Keratinocyte (primary cell): ENCODE measurements around the gene D2HGDH. TPM values are rescaled to one million over a fixed set of nuclear protein-coding genes. Genes with fewer than 3 reads are reported as not detected.

Experiments
- DNase-seq: peaks from one replicate; pipeline ENCODE4 v3.0.0-alpha.2; 2011; ENCODE audit warnings: low read depth, missing footprints, low spot score
- FAIRE-seq: peaks from 2 replicates; lab custom pipeline; 2011; peaks lifted over from hg19 to GRCh38; lab: Jason Lieb, UNC
- H2AFZ ChIP-seq: 2 replicates; pipeline ENCODE4 v1.6.0; 2012; ENCODE audit warnings: low read length, control low read depth, inconsistent platforms; ENCODE audit not compliant: control insufficient read depth
- H3K27ac ChIP-seq: 2 replicates; pipeline ENCODE4 v1.5.1; 2011; ENCODE audit warnings: low read length; ENCODE audit not compliant: control insufficient read depth, insufficient read depth
- H3K27me3 ChIP-seq: 3 replicates; pipeline ENCODE4 v1.6.0; 2011; ENCODE audit warnings: low read length; ENCODE audit not compliant: control insufficient read depth, insufficient read depth; ENCODE audit errors: extremely low read depth
- H3K36me3 ChIP-seq, 2 experiments: 2 replicates in 1 of 2; 3 replicates in 1 of 2; pipeline ENCODE4 v1.5.1; 2011; ENCODE audit warnings: low read length in 2 of 2, mild to moderate bottlenecking in 1 of 2; ENCODE audit not compliant: control insufficient read depth in 2 of 2, insufficient read depth in 2 of 2; ENCODE audit errors: extremely low read depth in 1 of 2
- H3K4me1 ChIP-seq: 3 replicates; pipeline ENCODE4 v1.5.1; 2011; ENCODE audit warnings: low read length; ENCODE audit not compliant: control insufficient read depth, insufficient read depth; ENCODE audit errors: extremely low read depth
- H3K4me2 ChIP-seq: 3 replicates; pipeline ENCODE4 v1.6.0; 2011; ENCODE audit warnings: low read depth, low read length; ENCODE audit not compliant: control insufficient read depth, insufficient read depth; ENCODE audit errors: extremely low read depth
- H3K4me3 ChIP-seq, 3 experiments: fragments of 200-600 bp in 1 of 3; sonication (generic) in 1 of 3; 2 replicates in 2 of 3; 3 replicates in 1 of 3; pipeline ENCODE4 v1.5.1; 2011 to 2016; ENCODE audit warnings: low read length in 3 of 3, mild to moderate bottlenecking in 3 of 3, control low read depth in 2 of 3, inconsistent platforms in 1 of 3, low read depth in 1 of 3, mixed read lengths in 1 of 3, mixed run types in 1 of 3, moderate library complexity in 1 of 3; ENCODE audit not compliant: control insufficient read depth in 2 of 3, insufficient read depth in 2 of 3; ENCODE audit errors: extremely low read depth in 1 of 3
- H3K79me2 ChIP-seq: 2 replicates; pipeline ENCODE4 v1.6.0; 2012; ENCODE audit warnings: low read length; ENCODE audit not compliant: control insufficient read depth, insufficient read depth
- H3K9ac ChIP-seq: 3 replicates; pipeline ENCODE4 v1.6.0; 2011; ENCODE audit warnings: low read length; ENCODE audit not compliant: control insufficient read depth, insufficient read depth; ENCODE audit errors: extremely low read depth
- H3K9me1 ChIP-seq: 3 replicates; pipeline ENCODE4 v1.6.0; 2011; ENCODE audit warnings: low read length; ENCODE audit not compliant: control insufficient read depth, insufficient read depth; ENCODE audit errors: extremely low read depth
- H3K9me3 ChIP-seq: 2 replicates; pipeline ENCODE4 v1.5.1; 2012; ENCODE audit warnings: low read depth, low read length; ENCODE audit not compliant: control insufficient read depth
- H4K20me1 ChIP-seq: 3 replicates; pipeline ENCODE4 v1.6.0; 2011; ENCODE audit warnings: low read length; ENCODE audit not compliant: control insufficient read depth, insufficient read depth; ENCODE audit errors: extremely low read depth
- CTCF ChIP-seq, 3 experiments: IDR thresholded peaks in 1 of 3; conservative IDR thresholded peaks in 1 of 3; optimal IDR thresholded peaks in 1 of 3; 2 replicates in 2 of 3; 3 replicates in 1 of 3; pipeline versions ENCODE3 to v1.5.1; 2011; ENCODE audit warnings: low read length in 3 of 3, mild to moderate bottlenecking in 3 of 3, moderate library complexity in 2 of 3, control low read depth in 1 of 3, inconsistent platforms in 1 of 3; ENCODE audit not compliant: insufficient read depth in 2 of 3; ENCODE audit errors: extremely low read depth in 1 of 3
- EZH2 ChIP-seq: IDR thresholded peaks from one replicate; pipeline ENCODE4 v1.6.1; 2012; ENCODE audit warnings: inconsistent platforms, mild to moderate bottlenecking, low read length, moderate library complexity
- dilution Hi-C: fragments of 300-500 bp; cut with MboI; formaldehyde crosslinking; loops from one replicate; pipeline ENCODE4 v1.7.0; 2020; ENCODE audit warnings: low sequenced_read_pairs; ENCODE audit not compliant: extremely low pct_ligation_motif_present
- polyA plus RNA-seq, 5 experiments: library from polyadenylated mRNA; depleted of rRNA in 3 of 5; stranded (reverse) in 3 of 5; stranded (forward) in 1 of 5; unstranded in 1 of 5; fragments of >200 nt; gene quantifications; 1 replicate in 1 of 5; 2 replicates in 3 of 5; 3 replicates in 1 of 5; pipeline versions ENCODE4 v1.2.1 to v1.2.3, GENCODE V29; 2011 to 2012; ENCODE audit warnings: missing spikeins in 2 of 5, low read depth in 1 of 5, low replicate concordance in 1 of 5

D2HGDH gene
- polyA plus RNA-seq, 1 donor (not counting 4 experiments of a cell fraction or from before 2014, with no cell fraction given) = 5.4 TPM

- Histone ChIP-seq H3K9me1 (no peaks in the 10 kb centered on the region), H3K9me3 (no peaks in the 10 kb centered on the region), H4K20me1 (no peaks in the 10 kb centered on the region), H3K27ac (no peak overlapping the region), H3K79me2 (no peaks in the 10 kb centered on the region), H3K4me1 (no peaks in the 10 kb centered on the region), H2AFZ (no peak overlapping the region), H3K4me3 (no peak overlapping the region), H3K27me3 (peaks cover 12% of the 10 kb centered on the region), H3K9ac (no peak overlapping the region), H3K36me3 (no peaks in the 10 kb centered on the region), H3K4me2 (no peak overlapping the region)
- FAIRE-seq = no peak
- dilution Hi-C loops = no loop called here
- TF ChIP-seq CTCF (optimal IDR thresholded peaks at IDR 0.05 in 1 of 3, IDR thresholded peaks at IDR 0.05 in 1 of 3, conservative IDR thresholded peaks at IDR 0.05 in 1 of 3; ENCODE audit: extremely low read depth in 1 of 3, insufficient read depth in 2 of 3, low read length in 3 of 3) = no peak
- TF ChIP-seq EZH2 = no peak
- DNase-seq = no peak
Measured at GRCh38 chr2:241812730-241813643, 78.6 kb downstream of the D2HGDH start.

GRCh38 chr2:241813644-241814392 is 79.4 kb downstream of the D2HGDH start:
- dilution Hi-C loops = no loop called here
- Histone ChIP-seq H3K9ac (no peak overlapping the region), H3K79me2 (no peaks in the 10 kb centered on the region), H3K9me3 (no peaks in the 10 kb centered on the region), H3K4me3 (no peak overlapping the region), H4K20me1 (no peaks in the 10 kb centered on the region), H3K4me1 (no peaks in the 10 kb centered on the region), H3K9me1 (no peaks in the 10 kb centered on the region), H2AFZ (no peak overlapping the region), H3K36me3 (no peaks in the 10 kb centered on the region), H3K27me3 (peaks cover 12% of the 10 kb centered on the region), H3K4me2 (no peak overlapping the region), H3K27ac (no peak overlapping the region)
- DNase-seq = no peak
- TF ChIP-seq EZH2 (no peak), CTCF (optimal IDR thresholded peaks at IDR 0.05 in 1 of 3, IDR thresholded peaks at IDR 0.05 in 1 of 3, conservative IDR thresholded peaks at IDR 0.05 in 1 of 3; ENCODE audit: extremely low read depth in 1 of 3, insufficient read depth in 2 of 3, low read length in 3 of 3) (no peak)
- FAIRE-seq = no peak
